ENCODE results near the gene DCDC2B.
A peak's percentile ranks its signal among the peaks of the same experiment; 100 is the strongest.

Gene DCDC2B

DNA sequence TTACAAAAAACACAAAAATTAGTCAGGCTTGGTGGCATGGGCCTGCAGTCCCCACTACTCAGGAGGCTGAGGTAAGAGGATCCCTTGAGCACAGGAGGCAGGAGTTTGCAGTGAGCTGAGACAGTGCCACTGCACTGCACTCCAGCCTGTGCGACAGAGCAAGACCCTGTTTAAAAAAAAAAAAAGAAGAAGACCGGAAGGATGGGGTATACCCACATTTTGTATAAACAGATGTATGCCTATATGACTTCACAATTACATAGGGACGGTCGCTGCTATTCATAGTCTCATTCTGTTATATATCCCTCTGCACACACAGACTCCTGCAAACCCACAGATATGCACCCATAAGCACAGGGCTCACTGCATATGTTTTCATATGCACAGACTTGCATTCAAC is 54.9 kb downstream of the DCDC2B start:
- DNase-seq = peak; percentile 25
